Stimulated activated CD4-positive, alpha-beta T cell treated with anti-CD3 and anti-CD28 coated beads, Interleukin-4, amount 100 ng/mL, for 48 hours (primary cell): Measurements from ENCODE around the gene NHEJ1.

ENCODE experiments used
- DNase-seq, 2 donors: peaks; one replicate each; pipeline ENCODE4 v3.0.0-alpha.2; 2020; ENCODE audit warnings: low read depth in 2 of 2

The NHEJ1 gene

DNA sequence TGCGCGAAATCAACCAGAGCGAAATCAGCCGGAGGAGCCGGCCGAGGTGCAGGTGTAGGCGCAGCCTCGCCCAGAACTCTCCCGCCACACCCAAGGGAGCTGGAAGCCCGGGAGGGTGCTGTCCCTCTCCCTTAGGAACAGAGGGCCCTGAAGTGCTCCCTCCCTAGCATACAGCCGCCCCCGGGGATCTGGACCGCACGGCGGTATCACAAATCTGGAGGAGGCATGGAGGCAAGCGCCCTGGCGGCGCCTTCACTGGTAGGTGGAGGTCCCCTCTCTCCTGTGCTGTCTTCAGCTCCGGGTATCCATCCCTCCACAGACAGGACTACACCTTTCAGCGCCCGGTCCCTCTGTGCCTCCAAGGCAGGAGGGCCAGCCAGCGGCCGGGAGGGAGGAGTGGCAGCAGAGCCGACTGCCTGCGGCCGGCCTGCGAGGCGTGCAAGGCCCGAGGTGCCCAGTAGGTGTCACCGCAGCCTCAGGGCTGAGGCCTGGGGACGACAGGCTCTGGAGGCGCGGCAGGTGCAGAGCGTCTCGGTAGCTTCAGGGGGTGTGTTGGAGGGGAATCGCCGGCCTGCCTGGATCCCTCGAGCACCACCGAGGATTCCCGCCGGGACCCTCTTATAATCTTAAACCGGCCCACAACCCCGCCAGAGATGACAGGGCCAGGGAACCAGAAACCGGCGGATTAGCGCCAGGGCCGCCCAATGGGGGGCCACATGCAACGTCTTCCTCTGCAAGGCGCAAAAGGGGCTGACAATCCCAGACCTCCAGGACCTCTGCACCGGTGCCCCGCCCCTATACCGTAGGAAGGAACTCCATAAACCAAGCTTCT is 102.7 kb downstream of the NHEJ1 start:
- peak; percentile 75 to 76 for DNase-seq

DNA sequence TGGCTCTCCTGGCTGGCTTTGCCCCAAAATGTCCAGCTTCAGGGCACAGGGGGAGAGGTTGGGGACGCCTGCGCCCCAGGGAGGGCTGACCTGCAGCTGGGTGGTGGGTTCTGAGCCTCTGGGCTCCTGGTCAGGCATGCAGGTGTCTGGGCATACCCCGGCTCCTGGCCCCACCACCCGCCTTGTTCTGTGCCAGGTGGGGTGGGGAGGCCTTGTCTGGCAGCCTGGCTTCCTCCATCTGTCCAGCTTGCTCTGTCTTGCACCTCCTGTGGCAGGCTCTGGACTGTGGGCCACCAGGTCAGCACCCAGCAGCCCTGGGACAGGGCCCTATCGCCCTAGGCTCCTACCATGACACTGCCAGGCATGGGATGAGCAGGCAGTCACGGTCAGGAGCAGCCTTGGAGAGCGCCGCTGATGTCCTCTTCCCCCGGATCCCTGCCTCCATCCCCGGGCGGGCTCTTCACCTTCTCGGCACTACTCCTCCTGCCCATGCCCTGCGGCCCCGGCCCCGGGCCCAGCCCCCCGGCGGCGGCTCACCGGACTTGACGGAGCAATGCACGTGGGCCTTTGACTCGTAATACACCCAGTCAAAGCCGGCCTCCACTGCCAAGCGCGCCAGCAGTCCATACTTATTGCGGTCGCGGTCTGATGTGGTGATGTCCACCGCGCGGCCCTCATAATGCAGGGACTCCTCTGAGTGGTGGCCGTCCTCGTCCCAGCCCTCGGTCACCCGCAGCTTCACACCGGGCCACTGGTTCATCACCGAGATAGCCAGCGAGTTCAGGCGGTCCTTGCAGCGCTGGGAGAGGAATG is 103.5 kb downstream of the NHEJ1 start:
- no peak for DNase-seq

DNA sequence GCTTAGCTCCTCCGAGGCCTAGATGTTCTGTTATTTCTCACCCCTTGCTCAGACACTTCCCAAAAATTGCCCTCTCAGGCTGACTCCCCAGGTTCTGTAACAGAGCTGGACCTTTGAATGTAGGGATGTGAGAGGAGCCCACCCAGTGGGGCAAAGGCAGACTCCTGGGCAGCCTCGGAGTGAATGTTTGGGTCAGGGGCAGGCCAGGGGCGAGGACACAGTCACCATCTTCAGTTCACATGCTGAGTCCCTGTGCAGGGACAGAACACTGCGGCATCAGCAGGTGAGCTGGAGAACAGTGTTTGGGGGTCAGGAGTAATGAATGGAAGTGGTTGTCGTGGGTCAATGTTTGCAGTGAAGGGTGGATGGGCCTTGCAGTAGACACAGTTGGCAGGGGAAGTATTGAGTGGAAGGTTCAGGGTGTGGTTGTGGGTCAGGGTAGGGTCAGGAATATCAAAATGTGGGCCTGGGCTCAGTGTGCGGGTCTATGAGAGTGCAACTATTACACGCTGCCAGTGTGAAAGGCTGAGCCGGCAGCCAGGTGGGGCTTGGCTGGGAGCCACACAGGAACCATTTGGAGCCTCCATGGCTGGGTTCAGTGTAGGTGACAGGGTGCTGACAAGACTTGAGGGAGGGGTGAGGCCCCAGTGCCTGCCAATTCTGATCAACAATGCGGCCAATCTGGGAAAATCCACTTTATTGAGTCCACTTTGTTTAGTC is 104.3 kb downstream of the NHEJ1 start:
- DNase-seq: no peak

DNA sequence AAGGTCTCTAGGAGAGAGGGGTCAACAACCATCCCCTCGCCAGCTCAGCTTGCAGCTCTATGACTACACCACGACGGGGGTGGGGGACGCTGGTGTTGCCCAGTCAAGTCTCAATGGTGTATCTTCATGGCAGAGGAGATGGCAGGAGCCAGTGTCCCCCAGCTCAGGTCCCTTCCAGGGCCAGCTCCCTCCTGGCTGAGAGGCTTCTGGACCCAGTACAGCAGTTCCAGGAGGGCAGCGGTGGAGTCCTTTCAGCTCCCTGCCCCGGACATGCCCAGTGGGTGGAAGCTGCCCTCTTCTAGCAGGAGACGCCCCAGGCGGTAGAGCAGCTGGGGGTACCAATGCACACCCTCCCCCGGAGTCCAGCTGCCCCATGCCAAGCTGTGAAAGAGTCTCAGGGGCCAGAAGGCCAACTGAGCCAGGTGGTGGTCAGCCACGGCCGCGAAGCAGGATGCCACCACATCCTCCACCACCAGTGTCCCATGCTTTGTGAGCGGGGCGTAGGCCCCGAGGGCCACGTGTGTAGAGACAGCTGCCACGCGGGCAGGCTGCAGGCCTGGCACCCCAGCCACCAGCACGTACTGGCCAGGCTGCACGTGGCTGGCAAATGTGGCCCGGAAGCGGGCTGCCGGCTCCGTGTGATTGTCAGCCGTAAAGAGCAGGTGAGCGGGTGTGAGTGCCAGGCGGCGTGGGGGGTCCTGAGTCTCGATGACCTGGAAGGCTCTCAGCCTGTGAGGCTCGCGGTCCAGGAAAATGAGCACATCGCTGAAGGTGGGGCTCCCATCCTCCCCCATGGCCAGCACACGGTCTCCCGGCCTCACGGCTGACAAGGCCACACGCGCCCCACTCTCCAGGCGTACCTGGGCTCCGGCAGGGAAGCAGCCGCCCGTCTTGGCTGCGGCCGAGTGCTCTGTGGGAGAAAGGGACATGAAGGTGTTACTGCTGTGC is 105.4 kb downstream of the NHEJ1 start:
- no peak for DNase-seq

DNA sequence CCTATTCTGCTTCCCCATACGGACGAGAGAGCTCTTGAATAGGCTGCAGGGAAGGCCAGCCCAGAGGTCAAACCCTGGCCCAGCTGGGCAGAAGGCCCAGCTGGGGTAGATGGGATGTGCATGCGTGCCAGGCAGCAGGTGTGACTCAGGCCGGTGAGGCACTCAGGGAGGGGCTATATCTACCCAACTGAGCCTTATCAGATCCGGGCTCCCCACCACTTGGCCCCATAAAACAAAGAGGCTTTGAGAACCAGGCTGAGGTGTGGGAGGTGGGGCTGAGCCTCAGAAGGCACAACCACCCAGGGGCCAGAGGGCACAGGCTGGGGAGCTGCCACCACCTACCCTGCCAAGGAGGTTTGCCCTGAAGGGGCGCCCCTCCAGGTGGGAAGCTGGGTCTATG is 111.3 kb downstream of the NHEJ1 start:
- DNase-seq: no peak

DNA sequence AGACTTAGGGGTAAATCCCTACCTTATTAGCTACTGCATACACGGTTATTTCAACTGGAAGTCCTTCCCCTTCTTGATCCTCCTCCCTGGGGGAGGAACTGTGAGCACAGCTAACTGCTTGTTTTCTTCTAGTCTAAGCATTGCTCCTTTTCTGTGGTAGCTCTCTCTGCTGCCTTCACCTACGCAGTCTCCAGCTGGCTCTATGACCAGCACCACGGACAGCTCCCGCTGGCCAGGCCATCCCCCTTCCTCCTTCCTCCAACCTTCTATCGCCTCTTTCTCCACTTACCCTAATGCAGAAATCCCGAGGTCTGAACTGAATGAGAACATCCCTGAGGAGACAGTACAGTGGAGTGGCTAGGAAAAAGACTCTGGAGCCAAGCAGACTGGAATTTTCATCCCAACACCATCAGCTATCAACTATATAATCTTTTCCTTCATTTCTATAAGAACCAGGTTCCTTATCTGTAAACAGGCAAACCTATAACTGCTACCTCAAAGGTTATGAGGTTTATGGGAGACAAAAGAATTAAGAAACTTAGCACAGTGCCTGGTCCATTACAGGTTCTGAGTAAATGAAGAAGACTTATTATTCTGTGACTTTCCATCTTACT is 114.6 kb downstream of the NHEJ1 start:
- DNase-seq: no peak

DNA sequence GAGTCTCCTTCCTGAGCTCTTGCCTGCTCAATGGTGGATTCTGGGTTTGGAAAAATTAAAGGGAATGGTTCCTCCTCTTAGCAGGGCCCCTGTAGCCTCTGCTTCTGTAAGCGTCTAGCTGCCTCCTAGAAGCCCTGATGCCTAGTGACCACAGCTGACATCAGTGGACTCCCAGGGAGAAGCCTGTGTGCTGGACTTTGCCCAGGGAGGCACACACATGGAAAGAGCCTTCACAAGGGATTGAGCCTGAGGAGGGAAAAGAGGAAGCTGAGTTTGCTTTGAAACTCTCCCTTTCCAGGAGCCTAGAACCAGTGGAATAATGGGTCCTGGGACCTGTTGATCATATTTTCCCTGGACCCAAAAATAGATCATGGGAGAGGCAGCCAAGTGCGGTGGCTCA is 117.9 kb downstream of the NHEJ1 start:
- DNase-seq: no peak

DNA sequence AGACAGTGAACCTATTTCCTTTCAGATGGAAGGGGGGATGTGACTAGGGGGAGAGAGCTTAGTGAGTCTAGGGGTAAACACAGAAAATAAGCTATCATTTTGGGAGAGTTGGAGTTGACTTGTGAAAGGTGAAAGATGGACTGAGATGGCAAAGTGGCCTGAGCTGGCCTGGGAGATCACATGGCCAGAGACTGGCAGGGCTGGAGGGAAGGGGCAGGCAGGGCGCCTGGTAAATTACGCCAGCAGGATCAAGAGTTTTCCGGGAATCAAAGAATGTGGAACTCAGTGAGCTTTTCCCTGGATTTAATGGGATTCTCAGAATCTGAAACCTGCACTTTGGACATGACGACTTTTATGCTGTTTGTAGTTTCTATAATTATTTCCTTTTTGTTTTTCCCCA is 118.5 kb downstream of the NHEJ1 start:
- no peak for DNase-seq

DNA sequence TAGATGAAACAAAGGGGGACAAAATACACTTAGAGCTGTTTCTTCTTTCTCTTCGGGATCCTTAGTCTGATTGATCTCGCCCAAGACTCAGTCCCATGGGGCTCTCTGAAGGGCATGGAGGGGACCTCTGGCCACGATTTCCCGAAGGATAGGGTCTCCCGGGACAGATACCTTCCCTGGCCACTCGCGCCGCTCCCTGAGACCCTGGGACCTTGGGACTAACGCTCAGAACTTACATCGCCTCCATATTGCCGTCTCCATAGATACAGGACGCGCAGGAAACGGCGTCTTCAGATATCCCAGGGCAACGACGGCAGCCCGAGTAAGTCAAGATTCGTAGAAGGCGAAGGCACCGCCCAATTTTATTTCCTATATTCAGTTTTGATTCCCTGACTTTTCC is 119.4 kb downstream of the NHEJ1 start, which contains the start of gene CFAP65:
Gene CFAP65, minus strand, starts transcription at position 265 of the 400 bp plus-strand sequence. CDS start 2,468 bp downstream, outside the sequence.
- peak in 1 of 2 donors; percentile 16 for DNase-seq

DNA sequence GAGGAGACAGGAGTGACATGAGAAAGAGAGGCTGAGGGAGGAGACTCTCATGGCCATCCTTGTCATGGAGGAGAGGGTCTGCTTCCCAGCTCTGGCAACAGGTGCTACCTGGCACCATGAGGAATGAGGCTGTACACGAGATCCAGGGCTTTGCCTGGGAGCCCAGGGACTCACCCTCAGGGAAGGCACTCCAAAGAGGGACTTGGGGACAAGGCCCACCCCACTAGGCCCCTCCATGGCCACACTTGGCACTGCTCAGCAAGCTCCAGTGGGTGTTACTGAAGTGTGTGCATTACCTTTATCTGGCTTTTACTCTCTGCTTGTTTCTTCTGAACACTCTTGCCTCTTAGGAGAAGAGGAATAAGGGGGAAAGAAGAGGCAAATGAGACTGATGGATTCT is 122.0 kb downstream of the NHEJ1 start:
- DNase-seq: no peak

DNA sequence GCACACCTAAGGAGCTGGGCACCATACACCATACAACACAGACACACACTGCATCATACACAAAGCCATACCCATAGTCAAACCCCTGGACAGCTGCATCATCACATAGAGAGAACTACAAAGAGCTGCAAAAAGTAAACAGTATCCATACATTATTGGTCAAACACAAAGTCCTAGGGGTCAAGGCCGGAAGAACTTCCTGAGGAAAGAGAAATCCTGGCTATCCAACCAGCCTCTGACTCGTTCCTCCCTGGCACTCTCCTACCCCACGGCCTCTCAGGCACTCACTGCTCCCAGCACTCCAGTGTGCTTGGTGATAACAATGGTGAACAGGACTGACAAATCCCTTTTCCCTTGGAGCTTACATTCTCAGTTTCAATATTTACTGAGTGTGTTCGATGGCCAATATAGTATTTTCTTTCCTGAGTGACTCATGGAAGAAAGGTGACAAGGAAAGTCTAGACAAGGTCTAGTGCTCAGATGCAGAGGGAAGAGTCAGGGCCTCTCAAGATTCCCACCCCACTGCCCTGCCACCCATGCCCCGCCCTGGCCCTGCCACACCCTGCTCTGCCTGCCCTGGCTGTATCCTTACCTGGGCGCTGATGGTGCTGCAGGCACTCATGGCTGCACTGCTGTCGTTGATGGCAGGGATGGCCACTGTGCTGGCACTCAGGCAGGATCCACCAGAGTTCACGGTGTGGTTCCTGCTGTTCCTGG is 122.7 kb downstream of the NHEJ1 start:
- no peak for DNase-seq

DNA sequence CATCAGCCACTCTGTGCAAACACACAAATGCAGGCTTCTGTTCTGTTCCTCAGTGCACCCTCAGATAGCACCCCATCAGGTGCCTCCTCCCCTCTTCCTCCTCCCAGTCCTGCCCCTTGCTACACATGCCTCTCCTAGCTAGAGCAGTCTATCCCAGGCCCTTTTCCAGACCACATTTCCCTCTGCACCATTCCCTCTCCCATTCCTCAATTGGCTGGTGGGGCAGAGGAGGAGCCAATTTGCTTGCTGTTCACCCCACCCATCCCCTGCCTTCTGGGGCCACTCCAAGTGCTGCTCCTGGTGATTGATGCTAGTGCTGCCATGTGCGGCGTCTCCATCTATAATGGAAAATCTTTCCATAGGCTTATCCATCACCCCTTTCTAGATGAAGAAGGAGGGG is 124.7 kb downstream of the NHEJ1 start:
- DNase-seq: no peak

DNA sequence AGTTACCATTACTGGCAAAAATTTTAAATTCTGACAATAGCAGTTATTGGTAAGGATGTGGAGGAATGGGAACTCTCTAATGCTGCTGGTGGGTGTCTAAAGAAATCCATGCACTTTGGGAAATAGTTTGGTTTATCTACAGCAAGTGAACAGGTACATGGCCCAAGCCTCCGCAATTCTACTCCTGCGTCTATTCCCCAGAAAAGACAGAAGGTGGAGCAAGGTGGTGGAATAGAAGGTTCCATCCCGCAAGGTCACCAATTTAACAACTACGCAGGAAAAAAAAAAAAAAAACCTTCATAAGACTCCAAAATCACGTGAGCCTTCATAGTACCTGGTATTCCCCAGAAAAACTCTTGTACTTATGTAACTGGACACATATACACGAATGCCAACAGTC is 125.8 kb downstream of the NHEJ1 start:
- no peak for DNase-seq

DNA sequence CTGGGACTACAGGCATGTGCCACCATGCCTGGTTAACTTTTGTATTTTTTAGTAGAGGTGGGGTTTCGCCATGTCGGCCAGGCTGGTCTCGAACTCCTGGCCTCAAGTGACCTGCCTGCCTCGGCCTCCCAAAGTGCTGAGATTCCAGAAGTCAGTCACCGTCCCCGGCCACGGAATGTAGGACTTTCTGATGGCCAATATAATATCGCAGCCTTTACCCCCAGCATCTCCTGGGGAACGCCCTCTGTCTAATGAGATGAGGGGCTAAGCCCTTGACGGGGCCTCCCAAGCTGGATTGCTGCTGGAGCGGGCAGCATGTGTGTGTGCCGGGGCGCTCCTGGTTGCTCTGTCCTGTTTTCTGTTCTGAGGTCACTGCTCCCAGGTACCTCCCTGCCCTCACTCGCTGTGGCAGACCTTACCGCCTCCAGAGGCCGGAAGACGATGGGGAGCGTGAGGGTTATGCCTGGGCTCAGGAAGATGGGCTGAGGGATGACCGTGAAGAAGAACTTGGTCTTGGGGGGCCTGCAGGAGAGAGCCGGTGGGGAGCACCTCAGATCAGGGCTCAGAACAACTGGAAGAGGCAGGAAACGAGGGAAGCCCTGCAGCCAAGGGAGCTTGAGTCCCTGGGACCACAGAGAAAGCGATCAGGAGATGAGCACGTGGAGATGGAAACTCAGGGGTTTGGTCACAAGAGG is 128.4 kb downstream of the NHEJ1 start:
- no peak for DNase-seq

DNA sequence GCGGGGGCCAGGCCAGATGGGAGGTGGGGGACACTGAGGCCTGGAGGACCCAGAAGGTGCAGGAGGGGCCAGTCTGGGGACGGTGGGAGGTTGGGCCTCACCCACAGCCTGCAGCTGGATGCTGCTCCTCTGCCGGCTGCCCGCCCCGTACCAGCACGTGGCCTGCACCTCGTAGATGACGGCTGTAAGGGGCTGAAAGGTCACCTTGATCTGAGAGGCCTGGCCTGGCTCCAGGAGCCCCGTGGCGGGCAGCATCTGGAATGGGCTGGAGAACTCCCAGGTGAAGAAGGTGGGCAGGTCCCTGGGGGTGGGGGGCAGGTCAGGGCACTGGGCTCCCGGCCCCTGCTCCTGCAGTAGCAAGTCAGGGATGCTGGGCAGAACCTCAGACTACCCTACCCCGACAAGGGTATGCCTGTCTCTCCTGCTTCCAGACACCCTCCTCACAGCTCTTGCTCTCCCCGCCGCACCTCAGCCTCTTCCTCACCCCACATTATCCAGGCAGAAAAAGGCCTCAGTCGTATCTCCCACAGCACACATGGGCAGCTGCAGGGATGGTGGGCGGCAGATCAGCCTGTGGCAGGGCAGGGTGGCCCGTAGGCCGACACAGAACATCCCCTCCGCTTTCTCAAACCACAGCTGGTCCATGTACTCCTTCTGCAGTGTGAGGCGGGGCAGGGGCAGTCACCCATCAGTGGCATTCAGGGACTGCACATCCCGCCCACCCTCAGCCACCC is 129.4 kb downstream of the NHEJ1 start:
- DNase-seq: no peak

DNA sequence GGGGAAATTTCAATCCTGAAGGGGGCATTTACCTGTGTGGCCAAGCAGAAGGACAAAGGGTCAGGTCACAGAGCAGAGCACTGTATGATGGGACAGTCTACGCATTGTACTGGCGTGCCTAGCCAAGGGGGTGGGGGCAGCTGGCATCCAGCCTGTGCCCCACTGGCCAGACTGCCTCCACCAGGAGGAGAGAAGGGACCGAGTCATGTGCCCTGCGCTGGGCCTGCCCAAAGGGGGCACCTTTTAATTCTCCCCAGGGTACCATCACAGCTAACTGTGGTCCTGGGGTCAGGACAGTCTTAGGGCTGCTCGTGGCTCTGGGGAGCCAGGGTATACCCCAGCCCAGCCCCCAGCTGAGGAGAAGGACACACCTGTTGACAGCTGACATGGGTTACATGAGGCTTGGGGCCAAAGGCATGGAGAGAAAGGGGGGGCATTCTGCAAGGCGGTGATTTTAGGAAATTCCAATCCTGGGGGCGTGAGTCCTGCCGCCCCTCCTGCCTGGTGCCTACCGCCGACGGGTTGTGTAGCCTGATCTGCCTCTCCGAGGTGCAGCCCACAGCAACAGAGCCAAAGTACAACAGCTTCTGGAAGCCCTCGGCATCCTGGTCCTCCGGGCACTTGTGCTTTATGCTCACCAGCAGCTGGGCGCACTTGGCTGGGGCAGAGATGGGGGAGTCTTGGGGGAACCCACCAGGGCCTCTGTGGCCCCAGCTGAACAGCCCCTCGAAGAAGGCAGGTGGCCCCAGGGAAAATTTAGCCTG is 130.3 kb downstream of the NHEJ1 start:
- no peak for DNase-seq

DNA sequence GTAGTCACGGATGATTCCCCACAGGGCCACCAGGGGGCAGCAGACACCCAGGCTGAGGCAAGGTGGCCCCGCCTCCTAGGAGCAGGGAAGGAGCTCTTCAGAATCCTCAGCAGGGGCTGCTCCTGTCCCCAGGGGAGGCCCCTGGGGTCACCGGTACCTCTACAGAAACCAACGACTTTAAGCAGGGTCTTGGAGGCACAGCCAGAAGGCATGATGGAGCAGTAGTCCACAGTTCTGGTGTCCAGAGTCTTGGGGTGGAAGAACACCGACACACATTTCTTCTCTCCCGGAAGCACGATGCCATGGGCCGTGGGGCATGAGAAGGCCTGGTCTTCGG is 130.8 kb downstream of the NHEJ1 start:
- peak; percentile 72 to 73 for DNase-seq
